IPS-15b (cell line): Measurements from ENCODE around the gene NKAIN4.

Experiments used
- H3K27me3 ChIP-seq: one replicate; pipeline ENCODE4 v1.6.1; 2013; ENCODE audit warnings: low read length; ENCODE audit not compliant: control insufficient read depth, insufficient read depth
- H3K36me3 ChIP-seq: one replicate; pipeline ENCODE4 v1.6.1; 2013; ENCODE audit warnings: low read length; ENCODE audit not compliant: control insufficient read depth, insufficient read depth
- H3K4me1 ChIP-seq: one replicate; pipeline ENCODE4 v1.6.1; 2013; ENCODE audit warnings: mild to moderate bottlenecking, low read length; ENCODE audit not compliant: control insufficient read depth, insufficient read depth
- H3K4me3 ChIP-seq: one replicate; pipeline ENCODE4 v1.5.1; 2013; ENCODE audit warnings: low read depth, low read length
- H3K9ac ChIP-seq: one replicate; pipeline ENCODE4 v1.6.1; 2013; ENCODE audit warnings: low read depth, mild to moderate bottlenecking, low read length
- H3K9me3 ChIP-seq: one replicate; pipeline ENCODE4 v1.6.1; 2013; ENCODE audit warnings: mild to moderate bottlenecking, low read length; ENCODE audit not compliant: control insufficient read depth, insufficient read depth

The NKAIN4 gene

DNA sequence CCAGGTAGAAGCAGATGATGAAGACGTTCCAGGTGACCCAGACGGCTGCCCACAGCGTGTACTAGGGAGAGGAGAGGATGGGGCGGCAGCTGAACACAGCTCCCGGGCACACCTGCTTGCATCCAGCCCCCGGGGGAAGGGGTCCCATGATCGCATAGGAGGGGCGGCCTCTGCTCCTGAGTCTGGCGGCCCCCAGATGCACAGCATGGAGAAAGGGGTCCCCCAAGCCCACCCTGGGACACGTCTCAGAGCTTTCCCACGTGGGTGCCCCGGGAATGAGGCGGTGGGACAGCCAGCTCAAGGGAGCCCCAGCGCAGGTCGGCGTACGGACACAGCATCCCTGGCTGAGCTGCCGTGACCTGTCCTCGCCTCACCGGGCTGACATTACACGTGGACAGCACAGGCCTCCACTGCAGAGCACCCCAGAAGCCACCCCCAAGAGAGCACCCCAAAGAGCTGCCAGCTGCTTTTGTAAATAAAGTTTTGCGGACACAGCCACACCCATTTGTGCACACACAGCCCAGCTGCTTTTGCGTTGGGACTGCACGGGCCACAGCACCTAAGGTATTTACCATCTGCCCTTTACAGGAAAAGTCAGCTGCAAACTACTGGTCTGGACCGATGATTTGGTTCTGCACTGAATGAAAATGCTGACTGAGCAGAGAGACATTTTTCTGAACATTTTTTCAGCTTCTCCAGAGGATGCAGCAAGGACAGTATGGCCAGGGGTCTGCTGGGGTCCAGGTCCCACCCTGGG, 5.2 kb downstream of the NKAIN4 start:
- Histone ChIP-seq H3K36me3 (no peaks in the 10 kb centered on the region), H3K9ac (no peak overlapping the region), H3K9me3 (no peaks in the 10 kb centered on the region), H3K27me3 (peaks cover 8% of the 10 kb centered on the region), H3K4me1 (peaks cover 3% of the 10 kb centered on the region), H3K4me3 (no peak overlapping the region)

DNA sequence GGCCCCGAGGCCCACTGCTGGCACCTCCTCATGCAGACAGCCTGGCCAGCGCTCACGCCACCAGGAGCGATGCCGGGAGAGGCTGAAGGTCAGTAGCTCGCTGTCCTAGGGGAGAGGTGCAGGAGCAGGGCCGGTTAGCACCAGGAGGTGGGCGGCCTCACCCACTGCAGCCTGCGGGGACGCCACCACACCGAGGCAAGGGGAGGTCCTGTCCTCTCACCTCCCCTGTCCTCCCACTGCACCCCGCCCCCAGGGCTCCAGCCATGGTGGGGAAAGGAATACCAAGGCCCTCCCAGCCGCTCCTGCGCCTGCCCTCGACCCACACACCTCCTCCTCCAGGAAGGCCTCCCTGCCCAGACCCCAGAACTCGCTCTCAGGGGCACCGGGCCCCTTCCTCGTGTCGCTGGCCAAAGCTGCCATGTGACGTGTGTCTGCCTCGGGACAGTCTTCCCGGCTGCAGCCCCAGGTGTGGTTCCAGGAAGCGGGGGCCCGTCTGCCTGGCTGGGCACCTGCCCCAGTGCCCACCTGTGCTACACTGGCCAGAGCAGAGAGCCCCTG, 6.5 kb downstream of the NKAIN4 start:
- Histone ChIP-seq H3K9me3 (no peaks in the 10 kb centered on the region), H3K36me3 (no peaks in the 10 kb centered on the region), H3K27me3 (peaks cover 4% of the 10 kb centered on the region), H3K4me3 (no peak overlapping the region), H3K4me1 (peaks cover under 1% of the 10 kb centered on the region), H3K9ac (no peak overlapping the region)

DNA sequence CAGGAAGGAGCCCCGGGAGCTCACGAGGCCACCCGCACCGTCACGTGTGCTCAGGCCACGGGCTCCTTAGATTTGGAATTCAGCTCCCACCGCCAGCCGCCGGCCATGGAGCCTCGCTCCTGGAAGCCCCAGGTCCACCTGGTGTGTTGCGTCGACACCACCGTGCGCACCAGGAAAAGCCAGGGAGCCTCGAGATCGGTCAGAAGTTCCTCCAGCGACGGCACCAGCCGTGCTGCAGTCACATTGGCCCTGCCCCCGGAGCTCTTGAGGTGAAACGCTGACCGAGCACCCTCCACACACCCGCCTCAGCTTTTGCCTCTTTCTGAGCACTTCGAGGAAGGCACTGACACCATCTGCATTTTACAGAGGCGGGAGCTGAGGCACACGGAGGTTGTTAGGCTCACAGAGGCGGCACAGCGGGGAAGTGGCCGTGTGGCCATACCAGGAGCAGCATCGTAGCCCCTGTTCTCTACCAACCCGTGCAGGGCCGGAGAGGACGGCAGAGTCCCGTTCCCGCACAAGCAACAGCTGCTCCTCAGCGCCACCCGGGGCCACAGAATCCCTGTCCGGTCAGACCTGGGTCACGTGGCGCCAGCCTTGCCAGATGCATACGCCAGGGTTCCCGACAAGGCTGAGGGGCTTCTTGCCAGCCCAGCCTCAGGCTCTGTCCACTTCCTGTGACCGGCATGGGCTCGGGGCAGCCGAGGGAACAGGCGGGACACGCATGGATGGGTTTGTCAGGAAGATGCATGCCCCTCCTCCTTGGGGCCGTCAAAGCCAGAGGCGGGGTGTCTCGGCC, 7.6 kb downstream of the NKAIN4 start:
- no peaks in the 10 kb centered on the region for H3K4me1 ChIP-seq
- H3K9me3 ChIP-seq, result no peaks in the 10 kb centered on the region
- H3K9ac ChIP-seq, result no peak overlapping the region
- no peaks in the 10 kb centered on the region for H3K36me3 ChIP-seq
- H3K4me3 ChIP-seq, result no peak overlapping the region
- no peaks in the 10 kb centered on the region for H3K27me3 ChIP-seq

DNA sequence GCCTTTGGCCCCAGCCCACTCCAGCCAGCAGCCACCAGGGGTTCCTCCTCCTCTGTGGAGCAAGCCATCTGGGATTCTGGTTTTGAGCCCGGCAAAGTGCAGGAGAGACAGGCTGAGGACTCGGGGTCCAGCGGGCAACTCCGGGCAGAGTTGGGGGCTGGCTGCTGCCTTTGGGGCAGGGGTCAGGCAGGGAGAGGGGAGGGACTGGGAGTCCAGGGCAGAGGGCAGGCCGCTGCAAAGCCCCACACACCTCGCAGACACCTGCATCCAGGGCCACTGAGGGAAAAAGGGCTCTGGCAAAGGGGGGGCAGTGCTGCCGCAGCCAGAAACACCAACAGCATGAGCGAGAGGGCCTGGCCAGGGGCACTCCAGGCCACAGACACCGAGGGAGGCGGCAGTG, 9.8 kb downstream of the NKAIN4 start:
- Histone ChIP-seq H3K4me3 (no peak overlapping the region), H3K27me3 (no peaks in the 10 kb centered on the region), H3K36me3 (no peaks in the 10 kb centered on the region), H3K9me3 (no peaks in the 10 kb centered on the region), H3K4me1 (no peaks in the 10 kb centered on the region), H3K9ac (no peak overlapping the region)

DNA sequence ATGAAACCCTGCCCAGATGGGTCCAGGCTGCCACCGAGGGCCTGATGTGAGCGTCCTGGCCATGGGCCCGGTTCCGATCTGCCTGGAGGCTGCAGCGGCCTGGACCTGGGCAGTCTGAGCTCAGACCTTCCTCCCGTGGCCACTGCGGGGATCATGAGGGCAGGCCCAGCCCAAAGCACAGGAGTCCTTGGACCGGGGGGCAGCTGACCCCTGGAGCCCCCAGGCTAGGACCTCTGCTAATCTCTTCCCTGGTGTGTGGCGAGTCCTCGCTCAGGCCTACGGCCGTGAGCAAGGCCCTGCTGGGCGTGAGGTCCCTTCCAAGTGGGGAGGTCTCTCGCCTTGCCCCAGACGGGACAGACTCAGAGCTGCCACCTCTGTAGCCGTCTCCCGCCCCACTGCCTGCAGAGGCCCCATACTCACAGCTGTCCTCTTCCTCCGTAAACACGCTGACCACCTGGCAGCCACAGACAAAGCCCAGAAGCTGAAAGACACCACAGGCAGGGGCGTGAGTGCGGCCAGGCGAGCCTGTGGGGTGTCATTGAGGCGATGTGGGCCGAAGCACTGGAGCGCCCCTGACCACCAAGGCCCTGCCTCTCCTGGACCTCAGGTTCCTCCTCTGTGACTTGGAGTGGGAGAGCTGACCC, 10.5 kb downstream of the NKAIN4 start:
- no peaks in the 10 kb centered on the region for H3K36me3 ChIP-seq
- H3K9ac ChIP-seq, result no peak overlapping the region
- H3K9me3 ChIP-seq, result no peaks in the 10 kb centered on the region
- H3K27me3 ChIP-seq, result no peaks in the 10 kb centered on the region
- H3K4me3 ChIP-seq, result no peak overlapping the region
- no peaks in the 10 kb centered on the region for H3K4me1 ChIP-seq

DNA sequence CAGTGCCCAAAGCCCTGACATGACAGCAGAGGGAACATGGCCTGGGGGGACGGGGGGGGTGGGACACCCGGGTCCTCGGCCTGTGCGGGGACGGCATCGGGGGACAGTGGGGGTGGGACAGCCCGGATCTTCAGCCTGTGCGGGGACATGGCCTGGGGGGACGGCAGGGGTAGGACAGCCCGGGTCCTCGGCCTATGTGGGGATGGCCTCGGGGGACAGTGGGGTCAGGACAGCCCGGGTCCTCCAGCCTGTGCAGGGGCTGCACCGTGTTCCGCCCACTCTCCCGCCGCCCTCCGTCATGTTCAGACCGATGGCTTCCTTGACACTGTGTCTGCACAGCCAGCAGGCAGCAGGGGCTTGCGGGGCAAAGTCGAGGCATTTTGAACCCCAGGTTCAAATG, 11.5 kb downstream of the NKAIN4 start:
- Histone ChIP-seq H3K4me1 (no peaks in the 10 kb centered on the region), H3K36me3 (no peaks in the 10 kb centered on the region), H3K9ac (no peak overlapping the region), H3K4me3 (no peak overlapping the region), H3K27me3 (no peaks in the 10 kb centered on the region), H3K9me3 (no peaks in the 10 kb centered on the region)

DNA sequence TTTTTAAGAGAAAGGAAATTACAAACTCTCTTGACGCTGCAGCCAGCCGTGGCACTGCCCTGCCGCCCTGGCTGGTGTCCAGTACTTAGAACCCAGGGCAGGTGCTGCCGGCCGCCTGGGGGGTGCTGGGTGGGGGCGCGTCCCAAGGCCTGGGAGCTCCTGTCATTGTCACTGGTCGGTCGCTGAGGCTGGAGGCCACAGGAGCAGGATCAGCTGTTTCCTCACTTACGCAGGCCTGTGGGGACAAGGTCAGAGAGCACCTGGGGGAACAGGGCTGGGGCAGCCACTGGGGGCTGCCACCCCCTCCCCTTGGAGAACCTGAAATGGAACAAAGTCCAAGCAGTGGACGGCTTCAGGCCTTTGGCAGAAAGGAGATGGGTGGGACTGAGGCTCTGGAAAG, 13.0 kb downstream of the NKAIN4 start:
- no peaks in the 10 kb centered on the region for H3K36me3 ChIP-seq
- no peaks in the 10 kb centered on the region for H3K4me1 ChIP-seq
- no peaks in the 10 kb centered on the region for H3K9me3 ChIP-seq
- H3K27me3 ChIP-seq, result no peaks in the 10 kb centered on the region
- H3K9ac ChIP-seq, result no peak overlapping the region
- H3K4me3 ChIP-seq, result no peak overlapping the region

DNA sequence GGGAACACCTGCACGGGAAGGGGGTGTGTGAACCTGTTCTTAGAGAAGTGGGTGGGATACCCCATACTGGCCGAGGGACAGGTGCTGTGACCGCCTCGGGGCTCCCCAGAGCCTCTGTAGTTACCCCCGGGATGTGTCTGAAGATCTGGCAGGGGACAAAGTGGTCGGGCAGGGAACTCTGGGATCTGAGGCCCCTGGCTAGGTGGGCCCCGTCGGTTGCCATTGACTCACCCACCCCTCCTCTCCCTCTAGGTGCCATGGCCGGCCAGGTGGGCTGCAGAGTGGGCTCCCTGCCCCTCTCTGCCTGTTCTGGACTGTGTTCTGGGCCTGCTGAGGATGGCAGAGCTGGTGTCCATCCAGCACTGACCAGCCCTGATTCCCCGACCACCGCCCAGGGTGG, 14.3 kb downstream of the NKAIN4 start:
- H3K4me3 ChIP-seq, result no peak overlapping the region
- H3K4me1 ChIP-seq, result no peaks in the 10 kb centered on the region
- H3K9ac ChIP-seq, result no peak overlapping the region
- H3K9me3 ChIP-seq, result no peaks in the 10 kb centered on the region
- no peaks in the 10 kb centered on the region for H3K36me3 ChIP-seq
- H3K27me3 ChIP-seq, result no peaks in the 10 kb centered on the region

DNA sequence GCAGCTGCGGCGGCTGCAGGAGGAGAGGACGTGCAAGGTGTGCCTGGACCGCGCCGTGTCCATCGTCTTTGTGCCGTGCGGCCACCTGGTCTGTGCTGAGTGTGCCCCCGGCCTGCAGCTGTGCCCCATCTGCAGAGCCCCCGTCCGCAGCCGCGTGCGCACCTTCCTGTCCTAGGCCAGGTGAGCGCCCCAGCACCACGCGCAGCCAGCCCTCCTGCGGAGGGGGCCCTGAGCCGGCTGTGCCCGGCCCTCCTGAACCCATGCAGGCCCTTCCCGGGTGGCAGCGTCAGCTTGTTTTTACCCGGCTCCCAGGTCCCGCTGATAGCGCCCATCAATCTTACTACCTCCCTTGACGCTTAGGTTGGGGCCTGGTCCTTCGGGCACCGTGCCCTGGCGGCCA, 14.8 kb downstream of the NKAIN4 start:
- H3K27me3 ChIP-seq, result no peaks in the 10 kb centered on the region
- no peaks in the 10 kb centered on the region for H3K9me3 ChIP-seq
- no peak overlapping the region for H3K9ac ChIP-seq
- no peak overlapping the region for H3K4me3 ChIP-seq
- no peaks in the 10 kb centered on the region for H3K36me3 ChIP-seq
- H3K4me1 ChIP-seq, result no peaks in the 10 kb centered on the region

DNA sequence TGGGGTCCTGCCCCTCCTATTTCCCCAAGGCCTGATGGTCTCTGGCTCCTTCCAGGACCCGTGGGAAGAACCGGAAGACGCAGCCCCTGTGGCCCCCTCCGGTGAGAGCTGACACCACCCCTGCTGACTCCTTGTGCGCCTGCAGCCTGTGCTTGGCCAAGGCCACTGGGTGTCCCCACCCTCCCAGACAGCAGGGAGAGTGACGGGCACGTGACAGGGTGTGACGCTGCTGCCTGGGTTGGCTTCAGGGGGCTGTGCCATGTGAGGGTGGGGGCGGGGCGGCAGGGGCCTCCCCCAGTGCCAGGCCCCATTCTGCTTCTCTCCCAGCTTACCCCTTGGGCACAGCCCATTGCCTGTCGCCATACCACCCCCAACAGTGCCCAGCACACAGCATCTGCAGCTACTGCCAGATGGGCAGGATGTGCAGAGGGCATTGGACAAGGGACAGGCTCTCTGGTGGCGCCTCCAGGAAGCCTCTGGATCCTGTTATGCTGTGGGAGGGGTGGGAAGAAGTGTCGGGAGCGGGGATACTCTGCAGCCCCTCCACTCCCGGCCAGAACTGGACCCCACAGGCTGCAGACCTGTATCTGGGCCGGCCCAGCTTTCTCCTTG, 15.6 kb downstream of the NKAIN4 start:
- H3K9ac ChIP-seq, result no peak overlapping the region

DNA sequence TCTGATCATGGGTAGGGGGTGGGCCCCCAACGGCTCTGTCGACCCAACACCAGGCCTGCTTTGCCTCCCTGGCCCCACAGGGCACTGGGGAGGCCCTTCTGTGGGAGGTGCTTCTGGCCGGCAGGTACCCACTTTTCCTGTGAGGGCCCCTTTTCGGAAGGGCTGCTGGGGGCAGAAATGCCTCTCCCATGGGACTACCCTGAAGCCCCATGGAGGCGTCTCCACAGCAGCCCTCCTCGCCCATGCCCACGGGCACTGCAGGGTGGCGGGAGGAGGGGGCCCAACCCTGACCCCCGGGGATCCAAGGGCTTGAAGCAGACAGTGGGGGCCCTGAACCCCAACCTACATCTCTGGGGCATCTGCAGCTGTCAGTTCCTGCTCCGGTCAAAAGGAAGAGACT, 16.2 kb downstream of the NKAIN4 start:
- Histone ChIP-seq H3K9me3 (no peaks in the 10 kb centered on the region), H3K4me3 (no peak overlapping the region), H3K9ac (no peak overlapping the region), H3K4me1 (peaks cover under 1% of the 10 kb centered on the region), H3K27me3 (no peaks in the 10 kb centered on the region), H3K36me3 (no peaks in the 10 kb centered on the region)

More for the DNA sequence above, 15.6 kb downstream of the NKAIN4 start:
- Histone ChIP-seq H3K27me3 (no peaks in the 10 kb centered on the region), H3K36me3 (no peaks in the 10 kb centered on the region), H3K4me1 (no peaks in the 10 kb centered on the region), H3K9me3 (no peaks in the 10 kb centered on the region), H3K4me3 (no peak overlapping the region)
